Breast epithelium (tissue), 3 donors: Measurements from ENCODE around the gene SNPH.

ENCODE experiments used
- POLR2A ChIP-seq: fragments of 450-650 bp; IDR thresholded peaks from one replicate; pipeline ENCODE4 v1.6.1; 2016; ENCODE audit warnings: antibody characterized with exemption, mild to moderate bottlenecking, moderate library complexity
- POLR2AphosphoS5 ChIP-seq, 3 donors: sonication (generic); formaldehyde crosslinking; IDR thresholded peaks; one replicate each; pipeline ENCODE4 v1.6.1; 2017; ENCODE audit warnings: antibody characterized with exemption in 3 of 3
- TF ChIP-seq, protein P1 (sequence below), 3 donors: fragments of 450-650 bp; IDR thresholded peaks; one replicate each; pipeline ENCODE4 v1.5.1; 2016 to 2017; ENCODE audit warnings: antibody characterized with exemption in 3 of 3, mild to moderate bottlenecking in 3 of 3, moderate library complexity in 3 of 3

DNA sequence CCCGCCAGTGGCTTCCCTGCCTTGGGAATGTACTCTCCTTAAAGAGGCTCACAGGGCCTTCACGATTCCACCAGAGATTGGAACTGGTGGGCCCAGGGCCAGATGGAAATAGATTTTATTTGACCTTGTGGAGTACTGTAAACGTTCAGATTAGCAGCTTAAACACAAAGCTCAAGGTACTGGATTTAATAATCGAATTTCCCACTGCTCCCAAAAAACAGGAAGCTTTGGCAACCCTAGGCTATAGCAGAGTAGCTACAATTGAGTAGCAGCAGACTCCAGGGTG lies 55.5 kb downstream of the SNPH start:
- TF ChIP-seq POLR2A (no peak), POLR2AphosphoS5 (IDR thresholded peaks at IDR 0.05) (no peak)
- TF ChIP-seq, protein P1, sequence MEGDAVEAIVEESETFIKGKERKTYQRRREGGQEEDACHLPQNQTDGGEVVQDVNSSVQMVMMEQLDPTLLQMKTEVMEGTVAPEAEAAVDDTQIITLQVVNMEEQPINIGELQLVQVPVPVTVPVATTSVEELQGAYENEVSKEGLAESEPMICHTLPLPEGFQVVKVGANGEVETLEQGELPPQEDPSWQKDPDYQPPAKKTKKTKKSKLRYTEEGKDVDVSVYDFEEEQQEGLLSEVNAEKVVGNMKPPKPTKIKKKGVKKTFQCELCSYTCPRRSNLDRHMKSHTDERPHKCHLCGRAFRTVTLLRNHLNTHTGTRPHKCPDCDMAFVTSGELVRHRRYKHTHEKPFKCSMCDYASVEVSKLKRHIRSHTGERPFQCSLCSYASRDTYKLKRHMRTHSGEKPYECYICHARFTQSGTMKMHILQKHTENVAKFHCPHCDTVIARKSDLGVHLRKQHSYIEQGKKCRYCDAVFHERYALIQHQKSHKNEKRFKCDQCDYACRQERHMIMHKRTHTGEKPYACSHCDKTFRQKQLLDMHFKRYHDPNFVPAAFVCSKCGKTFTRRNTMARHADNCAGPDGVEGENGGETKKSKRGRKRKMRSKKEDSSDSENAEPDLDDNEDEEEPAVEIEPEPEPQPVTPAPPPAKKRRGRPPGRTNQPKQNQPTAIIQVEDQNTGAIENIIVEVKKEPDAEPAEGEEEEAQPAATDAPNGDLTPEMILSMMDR (IDR thresholded peaks at IDR 0.05) = no peak
